Measurements from ENCODE around the gene ZNF586.
"Not testable (repeated sequence)": the region's sequence is repeated elsewhere in the genome, so short reads cannot be mapped to it uniquely, and the experiment has no call there.

Gene ZNF586

GRCh38 chr19:57803265-57803593, 33.8 kb downstream of the ZNF586 start:
- Histone ChIP-seq H3K27ac (ENCODE audit: low read depth, low read length) (no peak overlapping the region), H3K79me2 (ENCODE audit: control insufficient read depth, low read length) (no peaks in the 10 kb centered on the region)

GRCh38 chr19:57803594-57804325, 34.3 kb downstream of the ZNF586 start:
- Histone ChIP-seq H3K4me3 (ENCODE audit: low read length) (no peak overlapping the region), H3K4me1 (ENCODE audit: control insufficient read depth, low read length) (peaks cover 4% of the 10 kb centered on the region; the same call in 1 of the 2 replicates), H3K27ac (ENCODE audit: low read depth, low read length) (no peak overlapping the region), H3K9me3 (ENCODE audit: control insufficient read depth, insufficient read depth, low read length) (no peaks in the 10 kb centered on the region; the same call in 1 of the 2 replicates), H3K36me3 (ENCODE audit: control insufficient read depth, low read length) (peaks cover 11% of the 10 kb centered on the region), H3K4me2 (ENCODE audit: low read length) (no peak overlapping the region), H3K9me2 (replicated peaks; ENCODE audit: control insufficient read depth, low read length) (no peaks in the 10 kb centered on the region), H3K27me3 (ENCODE audit: control insufficient read depth, low read length) (no peaks in the 10 kb centered on the region), H3K79me2 (ENCODE audit: control insufficient read depth, low read length) (no peaks in the 10 kb centered on the region), H4K20me1 (ENCODE audit: control insufficient read depth, insufficient read depth, low read depth, low read length) (no peaks in the 10 kb centered on the region), H3F3A (ENCODE audit: control insufficient read depth, insufficient read depth) (peaks cover 4% of the 10 kb centered on the region; the same call in 1 of the 2 replicates)
- TF ChIP-seq, protein P1, sequence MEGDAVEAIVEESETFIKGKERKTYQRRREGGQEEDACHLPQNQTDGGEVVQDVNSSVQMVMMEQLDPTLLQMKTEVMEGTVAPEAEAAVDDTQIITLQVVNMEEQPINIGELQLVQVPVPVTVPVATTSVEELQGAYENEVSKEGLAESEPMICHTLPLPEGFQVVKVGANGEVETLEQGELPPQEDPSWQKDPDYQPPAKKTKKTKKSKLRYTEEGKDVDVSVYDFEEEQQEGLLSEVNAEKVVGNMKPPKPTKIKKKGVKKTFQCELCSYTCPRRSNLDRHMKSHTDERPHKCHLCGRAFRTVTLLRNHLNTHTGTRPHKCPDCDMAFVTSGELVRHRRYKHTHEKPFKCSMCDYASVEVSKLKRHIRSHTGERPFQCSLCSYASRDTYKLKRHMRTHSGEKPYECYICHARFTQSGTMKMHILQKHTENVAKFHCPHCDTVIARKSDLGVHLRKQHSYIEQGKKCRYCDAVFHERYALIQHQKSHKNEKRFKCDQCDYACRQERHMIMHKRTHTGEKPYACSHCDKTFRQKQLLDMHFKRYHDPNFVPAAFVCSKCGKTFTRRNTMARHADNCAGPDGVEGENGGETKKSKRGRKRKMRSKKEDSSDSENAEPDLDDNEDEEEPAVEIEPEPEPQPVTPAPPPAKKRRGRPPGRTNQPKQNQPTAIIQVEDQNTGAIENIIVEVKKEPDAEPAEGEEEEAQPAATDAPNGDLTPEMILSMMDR (IDR thresholded peaks at IDR 0.05; ENCODE audit: low read depth, low read length, poor library complexity, severe bottlenecking), result no peak
- TF ChIP-seq EZH2phosphoT487 (IDR thresholded peaks at IDR 0.05; ENCODE audit: borderline replicate concordance, low read length), result no peak

More at GRCh38 chr19:57803265-57803593, 33.8 kb downstream of the ZNF586 start:
- no peaks in the 10 kb centered on the region for H4K20me1 ChIP-seq (ENCODE audit: control insufficient read depth, insufficient read depth, low read depth, low read length)
- peaks cover 7% of the 10 kb centered on the region for H3K36me3 ChIP-seq (ENCODE audit: control insufficient read depth, low read length)
- no peaks in the 10 kb centered on the region for H3K9me2 ChIP-seq (replicated peaks; ENCODE audit: control insufficient read depth, low read length)
- no peaks in the 10 kb centered on the region for H3K27me3 ChIP-seq (ENCODE audit: control insufficient read depth, low read length)
- no peak overlapping the region for H3K4me2 ChIP-seq (ENCODE audit: low read length)
- TF ChIP-seq EZH2phosphoT487 (IDR thresholded peaks at IDR 0.05; ENCODE audit: borderline replicate concordance, low read length), result no peak
- TF ChIP-seq, protein P1 (IDR thresholded peaks at IDR 0.05; ENCODE audit: low read depth, low read length, poor library complexity, severe bottlenecking), result no peak
- no peak overlapping the region for H3K4me3 ChIP-seq (ENCODE audit: low read length)
- peaks cover 4% of the 10 kb centered on the region; the same call in 1 of the 2 replicates for H3K4me1 ChIP-seq (ENCODE audit: control insufficient read depth, low read length)
- H3F3A ChIP-seq (ENCODE audit: control insufficient read depth, insufficient read depth), result peaks cover 4% of the 10 kb centered on the region; the same call in 1 of the 2 replicates
- H3K9me3 ChIP-seq (ENCODE audit: control insufficient read depth, insufficient read depth, low read length), result no peaks in the 10 kb centered on the region; the same call in 1 of the 2 replicates

GRCh38 chr19:57807541-57807940, 38.1 kb downstream of the ZNF586 start:
- no peaks in the 10 kb centered on the region for H3F3A ChIP-seq (ENCODE audit: control insufficient read depth, insufficient read depth)
- H3K9me3 ChIP-seq (ENCODE audit: control insufficient read depth, insufficient read depth, low read length), result no peaks in the 10 kb centered on the region; the same call in 1 of the 2 replicates
- H3K4me2 ChIP-seq (ENCODE audit: low read length), result no peak overlapping the region
- H3K4me1 ChIP-seq (ENCODE audit: control insufficient read depth, low read length), result peaks cover 7% of the 10 kb centered on the region
- H3K9me2 ChIP-seq (replicated peaks; ENCODE audit: control insufficient read depth, low read length), result no peaks in the 10 kb centered on the region
- H3K4me3 ChIP-seq (ENCODE audit: low read length), result no peak overlapping the region
- H3K27me3 ChIP-seq (ENCODE audit: control insufficient read depth, low read length), result no peaks in the 10 kb centered on the region
- TF ChIP-seq EZH2phosphoT487 (IDR thresholded peaks at IDR 0.05; ENCODE audit: borderline replicate concordance, low read length), result no peak
- TF ChIP-seq, protein P1 (IDR thresholded peaks at IDR 0.05; ENCODE audit: low read depth, low read length, poor library complexity, severe bottlenecking), result no peak
- H3K27ac ChIP-seq (ENCODE audit: low read depth, low read length), result no peak overlapping the region
- H4K20me1 ChIP-seq (ENCODE audit: control insufficient read depth, insufficient read depth, low read depth, low read length), result no peaks in the 10 kb centered on the region
- peaks cover under 1% of the 10 kb centered on the region; the same call in 1 of the 2 replicates for H3K79me2 ChIP-seq (ENCODE audit: control insufficient read depth, low read length)
- H3K36me3 ChIP-seq (ENCODE audit: control insufficient read depth, low read length), result peaks cover 32% of the 10 kb centered on the region

DNA sequence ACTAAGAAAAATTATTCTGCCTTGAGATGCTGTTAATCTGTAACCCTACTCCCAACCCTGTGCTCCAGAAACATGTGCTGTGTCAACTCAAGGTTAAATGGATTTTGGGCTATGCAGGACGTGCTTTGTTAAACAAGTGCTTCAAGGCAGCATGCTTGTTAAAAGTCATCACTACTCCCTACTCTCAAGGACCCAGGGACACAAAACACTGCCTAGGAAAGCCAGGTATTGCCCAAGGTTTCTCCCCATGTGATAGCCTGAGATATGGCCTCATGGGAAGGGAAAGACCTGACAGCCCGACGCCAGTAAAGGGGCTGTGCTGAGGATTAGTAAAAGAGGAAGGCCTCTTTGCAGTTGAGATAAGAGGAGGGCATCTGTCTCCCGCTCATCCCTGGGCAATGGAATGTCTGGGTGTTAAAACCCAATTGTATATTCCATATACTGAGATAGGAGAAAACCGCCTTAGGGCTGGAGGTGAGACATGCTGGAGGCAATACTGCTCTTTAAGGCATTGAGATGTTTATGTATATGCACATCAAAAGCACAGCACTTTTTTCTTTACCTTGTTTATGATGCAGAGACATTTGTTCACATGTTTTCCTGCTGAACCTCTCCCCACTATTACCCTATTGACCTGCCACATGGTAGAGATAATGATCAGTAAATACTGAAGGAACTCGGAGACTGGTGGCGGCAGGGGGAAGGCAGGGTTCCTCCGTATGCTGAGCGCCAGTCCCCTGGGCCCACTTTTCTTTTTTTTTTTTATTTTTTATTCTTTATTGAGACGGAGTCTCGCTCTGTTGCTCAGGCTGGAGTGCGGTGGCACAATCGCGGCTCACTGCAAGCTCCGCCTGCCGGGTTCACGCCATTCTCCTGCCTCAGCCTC, 41.2 kb downstream of the ZNF586 start:
- peaks cover 37% of the 10 kb centered on the region for H3K36me3 ChIP-seq (ENCODE audit: control insufficient read depth, low read length)
- H3K4me1 ChIP-seq (ENCODE audit: control insufficient read depth, low read length), result peaks cover 23% of the 10 kb centered on the region
- H3K4me3 ChIP-seq (ENCODE audit: low read length); H3K9me3 ChIP-seq (ENCODE audit: control insufficient read depth, insufficient read depth, low read length); H4K20me1 ChIP-seq (ENCODE audit: control insufficient read depth, insufficient read depth, low read depth, low read length); H3K27ac ChIP-seq (ENCODE audit: low read depth, low read length); H3K9me2 ChIP-seq (replicated peaks; ENCODE audit: control insufficient read depth, low read length); H3K27me3 ChIP-seq (ENCODE audit: control insufficient read depth, low read length); H3K4me2 ChIP-seq (ENCODE audit: low read length); H3F3A ChIP-seq (ENCODE audit: control insufficient read depth, insufficient read depth): not testable (repeated sequence)
- peaks cover 16% of the 10 kb centered on the region for H3K79me2 ChIP-seq (ENCODE audit: control insufficient read depth, low read length)

Measured in DOHH2 (cell line).